H1 (cell line): Measurements from ENCODE around the gene NAA11. TPM values are rescaled to one million over a fixed set of nuclear protein-coding genes. Genes with fewer than 3 reads are reported as not detected.

Experiments
- CHD2 ChIP-seq: IDR thresholded peaks from 2 replicates; pipeline ENCODE4 v1.6.1; 2012; ENCODE audit warnings: low read length, improper control_type of control experiment
- CHD7 ChIP-seq: fragments of 300-600 bp; sonication (generic); IDR thresholded peaks from 2 replicates; pipeline ENCODE4 v1.7.1; 2012; ENCODE audit warnings: low read length, moderate library complexity, mild to moderate bottlenecking, inconsistent platforms; ENCODE audit not compliant: insufficient replicate concordance
- HDAC2 ChIP-seq, 2 experiments: fragments of 300-600 bp in 1 of 2; sonication (generic) in 1 of 2; IDR thresholded peaks; 2 replicates each; pipeline ENCODE4 v1.6.1; 2011 to 2012; ENCODE audit warnings: low read depth in 2 of 2, low read length in 2 of 2, mild to moderate bottlenecking in 2 of 2, moderate library complexity in 2 of 2, borderline replicate concordance in 1 of 2, inconsistent platforms in 1 of 2
- KDM1A ChIP-seq: fragments of 200-600, 300-600 bp; sonication (generic); IDR thresholded peaks from 2 replicates; pipeline ENCODE4 v1.7.1; 2016; ENCODE audit warnings: mild to moderate bottlenecking, low read length, borderline replicate concordance
- NANOG ChIP-seq: IDR thresholded peaks from 2 replicates; pipeline ENCODE4 v1.6.1; 2011; ENCODE audit warnings: low read length, low read depth, mild to moderate bottlenecking, inconsistent platforms; ENCODE audit not compliant: insufficient read depth, poor library complexity, severe bottlenecking
- SP1 ChIP-seq: IDR thresholded peaks from 2 replicates; pipeline ENCODE4 v1.6.1; 2011; ENCODE audit warnings: low read depth, low read length
- TCF12 ChIP-seq: IDR thresholded peaks from 2 replicates; pipeline ENCODE4 v1.6.1; 2011; ENCODE audit warnings: low read depth, mild to moderate bottlenecking, low read length
- polyA plus RNA-seq, 7 experiments: library from polyadenylated mRNA; depleted of rRNA in 3 of 7; stranded (reverse) in 5 of 7; unstranded in 2 of 7; fragments of >200 nt in 5 of 7; fragments of 200-250 nt in 2 of 7; gene quantifications; 1 replicate in 5 of 7; 2 replicates in 1 of 7; 4 replicates in 1 of 7; pipeline versions ENCODE4 v1.2.1 to v1.2.3, GENCODE V29; 2011 to 2013; ENCODE audit warnings: missing spikeins in 2 of 7, mixed read lengths in 2 of 7
- total RNA-seq: library from RNA; stranded (reverse); fragmentation: NEBNext Ultra II Directional; extraction: Animal tissue kit (Norgen Biotek cat#: 25700); gene quantifications from 2 replicates; pipeline ENCODE4 v1.2.1, GENCODE V29; 2021
- TF ChIP-seq, protein P1 (sequence below): IDR thresholded peaks from 2 replicates; pipeline ENCODE4 v1.6.1; 2012; ENCODE audit warnings: low read length, inconsistent platforms

NAA11 gene
- total and polyA plus RNA-seq, 2 of the 8 experiments (the other 6 are each of a cell fraction or from before 2014, with no cell fraction given) = not detected

GRCh38 chr4:79340568-79340967 lies 14.7 kb upstream of the NAA11 start (continued):
- TF ChIP-seq CHD7 (no peak), KDM1A (no peak), TCF12 (no peak), NANOG (no peak), HDAC2 (IDR thresholded peaks at IDR 0.05; ENCODE audit: borderline replicate concordance in 1 of 2, low read depth in 2 of 2, low read length in 2 of 2) (no peak), CHD2 (no peak), SP1 (no peak)
- TF ChIP-seq, protein P1, sequence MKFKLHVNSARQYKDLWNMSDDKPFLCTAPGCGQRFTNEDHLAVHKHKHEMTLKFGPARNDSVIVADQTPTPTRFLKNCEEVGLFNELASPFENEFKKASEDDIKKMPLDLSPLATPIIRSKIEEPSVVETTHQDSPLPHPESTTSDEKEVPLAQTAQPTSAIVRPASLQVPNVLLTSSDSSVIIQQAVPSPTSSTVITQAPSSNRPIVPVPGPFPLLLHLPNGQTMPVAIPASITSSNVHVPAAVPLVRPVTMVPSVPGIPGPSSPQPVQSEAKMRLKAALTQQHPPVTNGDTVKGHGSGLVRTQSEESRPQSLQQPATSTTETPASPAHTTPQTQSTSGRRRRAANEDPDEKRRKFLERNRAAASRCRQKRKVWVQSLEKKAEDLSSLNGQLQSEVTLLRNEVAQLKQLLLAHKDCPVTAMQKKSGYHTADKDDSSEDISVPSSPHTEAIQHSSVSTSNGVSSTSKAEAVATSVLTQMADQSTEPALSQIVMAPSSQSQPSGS = no peak
